ENCODE results near the gene NKRF. TPM values are rescaled to one million over a fixed set of nuclear protein-coding genes. Genes with fewer than 3 reads are reported as not detected.

Gene NKRF
- total RNA-seq, 1 donor from 2014 or later: 3.4 TPM

Other genes starting within 250 kb of the NKRF start
- gene SLC25A43, start 207.1 kb downstream of the NKRF start, total RNA-seq: 9.8 and 12.5 TPM in 2 replicates
- 146 and 223 TPM in 2 replicates for gene SLC25A5, start 138.0 kb downstream of the NKRF start, total RNA-seq
- 28.8 and 35.1 TPM in 2 replicates for gene STEEP1, start 41.0 kb downstream of the NKRF start, total RNA-seq
- gene UBE2A, start 31.9 kb downstream of the NKRF start, total RNA-seq: 14.6 and 16.3 TPM in 2 replicates
- 16.1 and 16.3 TPM in 2 replicates for gene SEPTIN6, start 86.7 kb upstream of the NKRF start, total RNA-seq
- gene SOWAHD, start 152.2 kb upstream of the NKRF start, total RNA-seq: not detected in 2 replicates
- gene RPL39, start 185.2 kb upstream of the NKRF start, total RNA-seq: 2,343 and 2,831 TPM in 2 replicates
- gene UPF3B, start 246.5 kb upstream of the NKRF start, total RNA-seq: 1.2 and 2.0 TPM in 2 replicates